Fibroblast of skin of left quadriceps (primary cell): ENCODE results near the gene CTDSP2.
A peak's percentile ranks its signal among the peaks of the same experiment; 100 is the strongest.
"Not testable (repeated sequence)": the region's sequence is repeated elsewhere in the genome, so short reads cannot be mapped to it uniquely, and the experiment has no call there.

ENCODE experiments used
- DNase-seq, 2 experiments: peaks; one replicate each; pipeline ENCODE4 v3.0.0-alpha.2; 2013; ENCODE audit warnings: low read depth in 2 of 2

CTDSP2 gene, protein sequence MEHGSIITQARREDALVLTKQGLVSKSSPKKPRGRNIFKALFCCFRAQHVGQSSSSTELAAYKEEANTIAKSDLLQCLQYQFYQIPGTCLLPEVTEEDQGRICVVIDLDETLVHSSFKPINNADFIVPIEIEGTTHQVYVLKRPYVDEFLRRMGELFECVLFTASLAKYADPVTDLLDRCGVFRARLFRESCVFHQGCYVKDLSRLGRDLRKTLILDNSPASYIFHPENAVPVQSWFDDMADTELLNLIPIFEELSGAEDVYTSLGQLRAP

DNA sequence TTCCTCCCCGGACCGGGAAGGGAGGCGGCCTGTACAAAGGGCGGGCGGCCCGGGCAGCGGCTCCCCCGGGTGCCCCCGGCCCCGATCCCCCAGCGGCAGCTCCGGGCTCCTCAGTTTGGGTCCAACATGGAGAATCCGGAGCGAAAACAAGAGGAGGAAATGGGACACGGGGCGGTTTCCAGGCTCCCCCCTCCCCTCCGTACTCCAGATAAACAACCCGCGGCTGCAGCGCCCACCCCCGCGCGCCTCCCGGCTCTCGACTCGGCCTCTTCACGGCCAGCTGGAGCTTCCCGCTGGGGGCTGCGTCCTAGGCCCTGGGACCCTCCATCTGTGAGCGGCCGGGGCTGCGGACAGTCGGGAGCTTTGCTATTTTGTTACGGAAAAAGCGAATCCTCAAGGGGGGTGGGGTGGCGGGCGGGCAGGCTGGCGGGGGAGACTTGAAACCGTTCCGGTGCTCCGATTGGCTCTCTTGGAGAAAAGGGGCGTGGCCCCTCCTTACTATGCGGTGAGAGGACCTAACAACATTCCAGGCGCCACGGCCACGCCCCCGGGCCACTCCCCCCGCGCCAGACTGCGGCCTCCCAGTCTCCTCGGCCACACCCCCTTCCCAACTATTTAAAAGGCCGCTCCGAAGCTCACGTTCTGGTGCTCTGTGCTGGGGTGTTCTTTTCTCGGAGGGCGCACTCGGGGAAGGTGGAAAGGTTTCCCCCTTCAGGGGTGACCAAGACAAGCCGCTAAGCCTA lies at the start of gene CTDSP2:
Gene CTDSP2, minus strand, starts transcription at position 153 of the 743 bp plus-strand sequence. CDS start 294 bp downstream, outside the sequence.
- DNase-seq: peak; percentile 98

GRCh38 chr12:57896115-57896433 lies 49.5 kb upstream of the CTDSP2 start:
- no peak for DNase-seq

- no peak for DNase-seq
Observed at GRCh38 chr12:57895389-57896114, 49.0 kb upstream of the CTDSP2 start.

DNA sequence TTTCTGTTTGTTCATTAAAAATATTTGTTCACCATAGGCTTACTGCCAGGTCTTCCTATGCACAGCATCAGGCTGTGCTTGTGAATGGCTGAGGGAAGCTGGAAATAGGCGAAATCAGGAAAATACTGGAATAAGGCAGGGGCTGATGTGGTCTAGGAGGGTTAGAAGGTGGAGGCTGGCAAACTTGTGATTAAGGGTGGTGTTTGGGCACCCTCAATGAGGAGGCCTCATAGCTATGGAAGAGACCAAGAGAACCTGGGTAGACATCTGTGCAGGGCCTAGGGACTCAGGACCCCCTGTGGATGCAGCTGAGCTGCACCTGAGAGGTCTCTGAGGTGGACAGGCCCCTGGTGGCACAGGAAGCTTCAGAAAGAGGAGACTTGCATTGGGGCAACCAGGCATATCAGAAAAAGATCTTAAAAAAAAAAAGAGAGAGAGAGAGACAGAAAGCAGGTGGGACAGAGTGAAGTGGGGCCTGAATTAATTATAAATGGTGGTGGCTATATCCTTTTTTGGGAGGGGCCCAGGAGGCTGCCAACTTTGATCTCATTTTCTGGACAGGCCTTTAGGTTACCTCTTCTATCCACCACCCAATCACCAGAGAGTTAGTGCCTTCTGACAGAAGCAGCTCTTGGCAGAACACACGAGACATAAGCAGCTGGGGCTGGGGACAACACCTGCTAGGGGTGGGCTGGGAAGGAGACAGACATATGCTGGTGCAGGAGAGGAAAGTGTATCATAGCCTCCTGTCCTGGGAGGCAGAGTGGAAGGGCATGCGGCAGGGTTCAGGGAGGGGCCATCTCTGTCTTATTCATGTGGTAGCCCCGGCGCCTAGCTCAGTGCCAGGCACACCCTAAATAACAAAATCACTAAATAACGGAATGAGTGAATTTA lies 48.1 kb upstream of the CTDSP2 start:
- DNase-seq: no peak

- peak; percentile 96 for DNase-seq
Observed at GRCh38 chr12:57893431-57894353, 47.2 kb upstream of the CTDSP2 start.

- no peak for DNase-seq
Observed at GRCh38 chr12:57892232-57892972, 45.9 kb upstream of the CTDSP2 start.

DNA sequence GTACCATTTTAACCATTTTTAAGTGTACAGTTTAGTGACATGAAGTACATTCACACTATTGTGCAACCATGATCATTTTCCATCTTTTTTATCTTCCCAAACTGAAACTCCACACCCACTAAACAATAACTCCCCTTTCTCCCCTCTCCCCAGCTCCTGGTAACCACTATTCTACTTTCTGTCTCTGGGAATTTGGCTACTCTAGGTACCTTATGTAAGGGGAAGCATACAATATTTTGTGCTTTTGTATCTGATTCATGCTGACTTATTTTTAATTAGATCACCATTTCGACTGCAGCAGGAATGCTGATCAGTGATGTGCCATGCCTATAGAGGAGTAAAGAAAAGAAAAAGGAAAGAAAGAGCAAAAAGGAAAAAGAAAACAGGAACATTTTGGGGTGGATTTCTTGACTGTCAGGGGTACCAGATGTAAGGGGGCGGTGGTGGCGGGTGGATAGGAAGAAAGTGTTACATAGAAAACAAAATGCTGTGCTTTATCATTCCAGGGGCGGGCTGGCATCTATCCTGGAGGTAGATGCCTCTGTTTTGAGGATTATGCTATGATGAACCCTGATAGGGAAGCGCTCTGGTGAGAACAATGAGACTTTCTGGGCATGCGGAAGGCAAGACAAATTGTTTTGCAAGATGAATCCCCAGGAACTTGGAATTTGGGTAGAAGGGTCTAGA lies 45.2 kb upstream of the CTDSP2 start:
- DNase-seq: no peak

DNA sequence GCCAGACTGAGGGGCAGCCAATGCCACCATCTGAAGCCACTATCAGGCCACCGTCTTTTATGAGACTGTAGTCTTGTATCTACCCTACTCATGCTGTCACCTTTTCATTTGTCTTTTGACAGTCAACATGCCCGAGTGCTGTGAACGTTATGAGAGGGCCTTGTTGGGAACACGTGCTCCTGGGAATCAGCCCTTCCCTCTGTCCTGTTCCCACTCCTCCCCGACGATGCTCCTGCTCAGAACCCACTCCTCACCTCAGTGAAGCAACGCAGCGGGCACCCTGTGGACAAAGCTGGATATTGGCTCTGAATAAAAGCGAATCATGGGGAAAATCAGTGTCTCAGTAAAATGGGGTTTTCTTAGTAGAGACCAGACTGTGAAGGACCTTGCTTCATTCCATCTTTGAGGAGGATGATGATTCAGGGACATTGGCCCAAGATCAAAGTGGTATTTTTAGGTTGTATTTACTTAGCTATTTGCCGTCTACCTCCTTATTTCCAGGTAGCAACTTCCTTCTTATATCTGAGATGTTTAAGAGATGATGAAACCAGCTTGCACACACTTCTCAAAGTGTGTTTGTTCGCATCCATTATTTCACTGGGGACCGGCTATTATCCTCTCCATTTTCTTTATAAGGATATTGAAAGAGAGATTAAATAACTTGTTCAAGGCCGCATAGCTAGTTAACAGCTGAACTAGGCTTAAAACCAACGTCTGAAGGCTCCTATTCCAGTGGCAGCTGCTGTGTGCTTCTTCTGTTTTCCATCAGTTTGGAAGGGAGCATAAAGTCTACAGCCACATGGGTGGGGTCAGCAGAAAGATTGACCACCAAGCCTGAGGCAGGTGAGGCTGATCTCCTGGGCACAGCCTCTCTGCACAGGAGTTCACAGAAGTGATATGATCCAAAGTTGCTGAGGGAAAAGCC lies 43.9 kb upstream of the CTDSP2 start:
- DNase-seq: no peak

GRCh38 chr12:57889500-57889989 lies 43.0 kb upstream of the CTDSP2 start:
- peak; percentile 82 to 85 for DNase-seq

GRCh38 chr12:57888409-57889157 lies 42.1 kb upstream of the CTDSP2 start:
- DNase-seq: peak; percentile 65 to 67

- no peak for DNase-seq
Observed at GRCh38 chr12:57887631-57888408, 41.3 kb upstream of the CTDSP2 start.

DNA sequence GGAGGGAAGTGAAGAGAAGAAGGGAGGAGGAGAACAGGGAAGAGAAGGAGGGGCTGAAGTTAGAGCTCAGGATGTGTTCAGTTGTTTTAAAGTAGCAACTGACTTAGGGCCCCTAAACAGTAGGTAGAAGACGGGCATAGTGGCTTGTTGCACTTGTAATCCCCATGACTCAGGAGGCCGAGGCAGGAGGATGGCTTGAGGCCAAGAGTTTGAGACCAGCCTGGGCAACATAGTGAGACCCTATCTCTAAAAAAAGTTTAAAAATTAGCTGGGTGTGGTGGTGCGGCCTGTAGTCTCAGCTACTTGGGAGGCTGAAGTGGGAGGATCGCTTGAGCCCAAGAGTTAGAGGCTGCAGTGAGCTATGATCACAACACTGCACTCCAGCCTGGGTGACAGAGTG lies 40.4 kb upstream of the CTDSP2 start:
- not testable (repeated sequence) for DNase-seq

GRCh38 chr12:57886542-57886941 lies 40.0 kb upstream of the CTDSP2 start:
- DNase-seq: no peak

GRCh38 chr12:57885207-57885606 lies 38.7 kb upstream of the CTDSP2 start:
- DNase-seq: no peak

DNA sequence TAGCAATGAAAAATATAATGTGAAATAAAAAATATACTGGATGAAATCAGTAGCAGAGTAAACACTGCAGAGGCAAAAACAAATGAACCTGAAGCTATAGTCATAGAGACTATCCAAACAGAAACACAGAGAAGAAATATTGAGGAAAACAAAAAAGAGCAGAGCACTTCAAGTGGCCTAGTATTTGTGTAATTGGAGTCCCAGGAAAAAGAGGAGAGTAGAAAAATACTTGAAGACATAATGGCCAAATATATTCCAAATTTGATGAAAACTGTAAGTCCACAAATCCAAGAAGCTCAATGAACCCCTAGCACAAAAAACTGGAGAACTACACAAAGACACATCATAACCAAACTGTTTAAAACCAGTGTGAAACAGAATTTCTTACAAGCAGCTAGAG lies 37.2 kb upstream of the CTDSP2 start:
- no peak for DNase-seq

DNA sequence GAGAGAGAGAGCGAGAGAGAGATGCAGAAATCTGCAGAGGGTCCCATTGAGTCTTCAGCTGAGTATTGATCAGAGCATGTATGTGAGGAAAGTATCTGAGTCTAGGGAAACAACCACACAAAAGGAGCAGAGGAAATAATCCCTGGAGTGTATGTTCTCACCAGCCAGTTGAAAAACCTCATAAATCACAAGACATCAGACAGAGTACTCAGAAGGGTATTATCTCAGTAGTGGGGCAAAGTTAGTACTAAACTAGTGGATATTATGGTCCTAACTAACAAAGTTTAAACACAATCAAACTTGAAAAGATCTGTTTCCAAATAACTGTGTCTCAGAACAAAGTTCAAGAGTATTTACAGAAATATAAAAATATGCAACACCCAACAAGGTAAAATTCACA lies 36.5 kb upstream of the CTDSP2 start:
- no peak for DNase-seq

GRCh38 chr12:57882575-57882974 lies 36.0 kb upstream of the CTDSP2 start:
- DNase-seq: no peak
